ENCODE results near the gene ZNF2. TPM values are rescaled to one million over a fixed set of nuclear protein-coding genes. Genes with fewer than 3 reads are reported as not detected.

The ZNF2 gene
- total RNA-seq, 3 donors from 2014 or later (not counting 1 experiment from before 2014, with no cell fraction given): 0.96 to 2.7 (median 2.4) TPM

- H3K4me3 ChIP-seq (ENCODE audit: low read length): no peak overlapping the region
- no peak overlapping the region for H3K27ac Mint-ChIP-seq
- ATAC-seq (no peak), DNase-seq (no peak)
- no peak overlapping the region for H3K4me3 Mint-ChIP-seq
- H3K9me3 Mint-ChIP-seq: peaks cover 26 to 44% of the 10 kb centered on the region in 2 donors
- 97% methylated on average over 6 of the region's 6 CpGs for WGBS (ENCODE audit: insufficient coverage)
- peaks cover 78% of the 10 kb centered on the region for H3K36me3 Mint-ChIP-seq
- H3K9me3 ChIP-seq (ENCODE audit: control insufficient read depth, insufficient read depth, low read length): peaks cover 47% of the 10 kb centered on the region
- no peaks in the 10 kb centered on the region for H3K27me3 Mint-ChIP-seq (ENCODE audit: low read depth in 2 of 2)
- intact Hi-C loops (cut with micrococcal nuclease): no loop called here
- peaks cover 37% of the 10 kb centered on the region for H3K36me3 ChIP-seq (ENCODE audit: control insufficient read depth, insufficient read depth, low read length)
- TF ChIP-seq CTCF (IDR thresholded peaks at IDR 0.05): no peak
- H3K27me3 ChIP-seq (ENCODE audit: control insufficient read depth, insufficient read depth, low read length): no peaks in the 10 kb centered on the region
- no peaks in the 10 kb centered on the region for H3K4me1 ChIP-seq (ENCODE audit: control insufficient read depth, insufficient read depth, low read length)
- peaks cover 0 to 4% of the 10 kb centered on the region in 2 donors for H3K4me1 Mint-ChIP-seq
- no peak overlapping the region for H3K27ac ChIP-seq (ENCODE audit: low read length)
These were observed 49.5 kb downstream of the ZNF2 start for GRCh38 chr2:95215018-95215612.

- 92% methylated on average over 3 of the region's 3 CpGs for WGBS (ENCODE audit: insufficient coverage)
- intact Hi-C loops (cut with micrococcal nuclease): no loop called here
- Histone ChIP-seq H3K9me3 (ENCODE audit: control insufficient read depth, insufficient read depth, low read length) (peaks cover 57% of the 10 kb centered on the region), H3K36me3 (ENCODE audit: control insufficient read depth, insufficient read depth, low read length) (no peaks in the 10 kb centered on the region), H3K27me3 (ENCODE audit: control insufficient read depth, insufficient read depth, low read length) (no peaks in the 10 kb centered on the region), H3K4me3 (ENCODE audit: low read length) (no peak overlapping the region), H3K27ac (ENCODE audit: low read length) (no peak overlapping the region), H3K4me1 (ENCODE audit: control insufficient read depth, insufficient read depth, low read length) (no peaks in the 10 kb centered on the region)
- Mint-ChIP-seq H3K36me3 (peaks cover 65% of the 10 kb centered on the region), H3K4me1 (no peaks in the 10 kb centered on the region), H3K27ac (no peak overlapping the region), H3K4me3 (no peak overlapping the region), H3K27me3 (ENCODE audit: low read depth in 2 of 2) (no peaks in the 10 kb centered on the region), H3K9me3 (peaks cover 20 to 37% of the 10 kb centered on the region in 2 donors)
- no peak for TF ChIP-seq CTCF (IDR thresholded peaks at IDR 0.05)
- DNase-seq (no peak), ATAC-seq (no peak)
These were observed 54.8 kb downstream of the ZNF2 start for GRCh38 chr2:95220449-95220848.

- no peaks in the 10 kb centered on the region for H3K36me3 ChIP-seq (ENCODE audit: control insufficient read depth, insufficient read depth, low read length)
- H3K4me3 ChIP-seq (ENCODE audit: low read length): no peak overlapping the region
- peaks cover 25% of the 10 kb centered on the region for H3K36me3 Mint-ChIP-seq
- H3K9me3 Mint-ChIP-seq: peaks cover 8 to 14% of the 10 kb centered on the region in 2 donors
- no peaks in the 10 kb centered on the region for H3K4me1 Mint-ChIP-seq
- H3K27ac Mint-ChIP-seq: no peak overlapping the region
- peaks cover 27% of the 10 kb centered on the region for H3K9me3 ChIP-seq (ENCODE audit: control insufficient read depth, insufficient read depth, low read length)
- H3K27me3 Mint-ChIP-seq (ENCODE audit: low read depth in 2 of 2): no peaks in the 10 kb centered on the region
- no peaks in the 10 kb centered on the region for H3K4me1 ChIP-seq (ENCODE audit: control insufficient read depth, insufficient read depth, low read length)
- intact Hi-C loops (cut with micrococcal nuclease): no loop called here
- H3K27ac ChIP-seq (ENCODE audit: low read length): no peak overlapping the region
- no peak for ATAC-seq
- no peak overlapping the region for H3K4me3 Mint-ChIP-seq
- H3K27me3 ChIP-seq (ENCODE audit: control insufficient read depth, insufficient read depth, low read length): no peaks in the 10 kb centered on the region
- no peak for TF ChIP-seq CTCF (IDR thresholded peaks at IDR 0.05)
- no peak for DNase-seq
These were observed 60.0 kb downstream of the ZNF2 start for GRCh38 chr2:95225658-95226057.

- H3K36me3 Mint-ChIP-seq: no peaks in the 10 kb centered on the region
These were observed 66.1 kb downstream of the ZNF2 start for GRCh38 chr2:95231723-95232122.

More at GRCh38 chr2:95231723-95232122, 66.1 kb downstream of the ZNF2 start:
- 67% methylated on average over 3 of the region's 3 CpGs for WGBS (ENCODE audit: insufficient coverage)
- peak in 1 of 2 donors; percentile 12 for DNase-seq
- H3K27ac Mint-ChIP-seq: no peak overlapping the region
- H3K27me3 Mint-ChIP-seq (ENCODE audit: low read depth in 2 of 2): no peaks in the 10 kb centered on the region
- Histone ChIP-seq H3K9me3 (ENCODE audit: control insufficient read depth, insufficient read depth, low read length) (peaks cover 32% of the 10 kb centered on the region), H3K4me1 (ENCODE audit: control insufficient read depth, insufficient read depth, low read length) (no peaks in the 10 kb centered on the region), H3K27me3 (ENCODE audit: control insufficient read depth, insufficient read depth, low read length) (no peaks in the 10 kb centered on the region), H3K27ac (ENCODE audit: low read length) (no peak overlapping the region), H3K4me3 (ENCODE audit: low read length) (no peak overlapping the region), H3K36me3 (ENCODE audit: control insufficient read depth, insufficient read depth, low read length) (no peaks in the 10 kb centered on the region)
- H3K4me1 Mint-ChIP-seq: no peaks in the 10 kb centered on the region
- peak; percentile 19 for TF ChIP-seq CTCF (IDR thresholded peaks at IDR 0.05)
- H3K9me3 Mint-ChIP-seq: peaks cover 2% of the 10 kb centered on the region in 2 donors
- ATAC-seq: no peak
- H3K4me3 Mint-ChIP-seq: no peak overlapping the region
- intact Hi-C loops (cut with micrococcal nuclease): no loop called here

All from natural killer cell (primary cell).